ENCODE data around the gene DPP7. TPM values are rescaled to one million over a fixed set of nuclear protein-coding genes. Genes with fewer than 3 reads are reported as not detected.
A peak's percentile ranks its signal among the peaks of the same experiment; 100 is the strongest.

Gene DPP7
- total and polyA plus RNA-seq, 2 of the 4 experiments (the other 2 are of a cell fraction): 14.9 to 76.4 TPM

- WGBS, 2 experiments (ENCODE audit: extremely low coverage in 2 of 2, insufficient read length in 1 of 2): 1% methylated on average over 38 of the region's 74 CpGs; no CpG with 5 or more reads in 1 of the 2 experiments
- BruUV-seq (replicated peaks): no TSS peak
- peaks cover 2 to 11% of the 10 kb centered on the region in 2 experiments for H3K79me1 ChIP-seq (ENCODE audit: low read depth in 1 of 2, low read length in 2 of 2)
These were observed 44.2 kb downstream of the DPP7 start, which contains the start of gene SAPCD2 for GRCh38 chr9:137070201-137070905. Gene SAPCD2, minus strand, starts transcription at chr9:137070557. Its CDS starts 97 bp downstream, at chr9:137070460.

More at GRCh38 chr9:137070201-137070905, 44.2 kb downstream of the DPP7 start, which contains the start of gene SAPCD2:
- Histone ChIP-seq H3K4me1 (ENCODE audit: control insufficient read depth, insufficient read depth, low read length) (peaks cover 3% of the 10 kb centered on the region; the same call in 1 of the 2 replicates), H2AFZ (replicated peaks; ENCODE audit: low read length, poor library complexity) (peak within 1 kb of the TSS; percentile 90), H3K14ac (replicated peaks; ENCODE audit: low read depth, low read length) (no peak within 1 kb of the TSS), H3K9ac (ENCODE audit: low read depth, low read length) (peak within 1 kb of the TSS; percentile 23; the same call in 1 of the 2 replicates), H3K9me1 (ENCODE audit: insufficient read depth, low read length) (no peaks in the 10 kb centered on the region), H3K27ac (ENCODE audit: insufficient read depth, low read length) (no peak within 1 kb of the TSS; the same call in 1 of the 2 replicates), H3K56ac (ENCODE audit: extremely low read depth, insufficient read depth, low read length) (no peak within 1 kb of the TSS), H2AK5ac (ENCODE audit: low read depth, low read length) (peak within 1 kb of the TSS; percentile 70), H4K20me1 (ENCODE audit: insufficient read depth, low read length) (no peaks in the 10 kb centered on the region), H2BK120ac (ENCODE audit: low read depth, low read length) (no peak within 1 kb of the TSS), H3K4me2 (ENCODE audit: low read depth, low read length) (peak within 1 kb of the TSS; percentile 51), H3K18ac (ENCODE audit: low read depth, low read length) (no peak within 1 kb of the TSS), H4K5ac (ENCODE audit: low read depth, low read length) (no peak within 1 kb of the TSS), H2AK9ac (replicated peaks; ENCODE audit: low read depth, low read length, poor library complexity) (peak within 1 kb of the TSS; percentile 44), H3K27me3 (ENCODE audit: control insufficient read depth, insufficient read depth, low read length) (no peaks in the 10 kb centered on the region; the same call in 1 of the 2 replicates), H3K9me3 (ENCODE audit: control insufficient read depth, insufficient read depth, low read length) (no peaks in the 10 kb centered on the region), H3K36me3 (ENCODE audit: control insufficient read depth, insufficient read depth, low read length) (no peaks in the 10 kb centered on the region), H2BK5ac (ENCODE audit: low read depth, low read length, poor library complexity, severe bottlenecking) (no peak within 1 kb of the TSS), H2BK15ac (ENCODE audit: low read depth, low read length) (no peak within 1 kb of the TSS), H4K8ac (ENCODE audit: low read depth in 2 of 2, low read length in 2 of 2) (peak within 1 kb of the TSS; percentile 74 to 79; a peak in 3 of 4 replicates), H3K23ac (ENCODE audit: low read depth, low read length) (no peak within 1 kb of the TSS), H3K4me3 (ENCODE audit: insufficient read depth, low read depth, low read length) (peak within 1 kb of the TSS; percentile 53), H2BK20ac (ENCODE audit: low read depth, low read length) (no peak within 1 kb of the TSS), H4K91ac (ENCODE audit: insufficient read depth, low read depth, low read length) (peak within 1 kb of the TSS; percentile 76), H3K4ac (ENCODE audit: low read depth, low read length) (peak within 1 kb of the TSS; percentile 43; the same call in 1 of the 2 replicates)
- ChIA-PET POLR2A (ENCODE audit: unreplicated experiment) (interaction anchor here (0.6 kb wide), 1 partner anchor 1186 kb away, joined by 3 read pairs; no protein-coding TSS in a partner anchor), CTCF (interaction anchor here (0.7 to 1.0 kb wide), 2 partner anchors 18 to 41 kb away, joined by 3 to 4 read pairs; no protein-coding TSS in a partner anchor)
- in situ Hi-C loops (cut with MboI; ENCODE audit: low sequenced_read_pairs) (no loop called here), intact Hi-C loops (cut with micrococcal nuclease) (loop anchor here (1.0 kb wide), 1 partner anchor 16 kb away; the partner anchor contains the start of gene MAN1B1), dilution Hi-C loops (cut with HindIII; ENCODE audit: low sequenced_read_pairs, unreplicated experiment) (no loop called here)
- ATAC-seq (ENCODE audit: low read depth): peak; percentile 94
- DNase-seq: peak; percentile 79
- TF ChIP-seq CEBPB (IDR thresholded peaks at IDR 0.05; ENCODE audit: low read depth, low read length) (no peak), FOS (IDR thresholded peaks at IDR 0.05; ENCODE audit: low read depth, low read length) (no peak), RAD21 (IDR thresholded peaks at IDR 0.05; ENCODE audit: low read length) (no peak)
- TF ChIP-seq, protein P1, sequence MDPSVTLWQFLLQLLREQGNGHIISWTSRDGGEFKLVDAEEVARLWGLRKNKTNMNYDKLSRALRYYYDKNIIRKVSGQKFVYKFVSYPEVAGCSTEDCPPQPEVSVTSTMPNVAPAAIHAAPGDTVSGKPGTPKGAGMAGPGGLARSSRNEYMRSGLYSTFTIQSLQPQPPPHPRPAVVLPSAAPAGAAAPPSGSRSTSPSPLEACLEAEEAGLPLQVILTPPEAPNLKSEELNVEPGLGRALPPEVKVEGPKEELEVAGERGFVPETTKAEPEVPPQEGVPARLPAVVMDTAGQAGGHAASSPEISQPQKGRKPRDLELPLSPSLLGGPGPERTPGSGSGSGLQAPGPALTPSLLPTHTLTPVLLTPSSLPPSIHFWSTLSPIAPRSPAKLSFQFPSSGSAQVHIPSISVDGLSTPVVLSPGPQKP (IDR thresholded peaks at IDR 0.05; ENCODE audit: borderline replicate concordance, low read depth, low read length): no peak
- TF ChIP-seq, protein P2, sequence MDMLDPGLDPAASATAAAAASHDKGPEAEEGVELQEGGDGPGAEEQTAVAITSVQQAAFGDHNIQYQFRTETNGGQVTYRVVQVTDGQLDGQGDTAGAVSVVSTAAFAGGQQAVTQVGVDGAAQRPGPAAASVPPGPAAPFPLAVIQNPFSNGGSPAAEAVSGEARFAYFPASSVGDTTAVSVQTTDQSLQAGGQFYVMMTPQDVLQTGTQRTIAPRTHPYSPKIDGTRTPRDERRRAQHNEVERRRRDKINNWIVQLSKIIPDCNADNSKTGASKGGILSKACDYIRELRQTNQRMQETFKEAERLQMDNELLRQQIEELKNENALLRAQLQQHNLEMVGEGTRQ (IDR thresholded peaks at IDR 0.05; ENCODE audit: low read depth, low read length): no peak

All from IMR-90 (cell line).